Spleen (tissue), 7 donors: ENCODE data around the gene HSH2D.

Experiments used
- CTCF ChIP-seq, 11 experiments: fragments of 200-600 bp in 7 of 11; fragments of 450-650 bp in 4 of 11; sonication (generic) in 4 of 11; IDR thresholded peaks in 8 of 11; conservative IDR thresholded peaks in 3 of 11; 1 replicate in 7 of 11; 2 replicates in 4 of 11; pipeline versions ENCODE4 v1.4.0 to v1.8.0; 2016 to 2021; ENCODE audit warnings: antibody characterized with exemption in 11 of 11, inconsistent platforms in 4 of 11, mild to moderate bottlenecking in 1 of 11
- POLR2A ChIP-seq, 3 donors: fragments of 450-650 bp; IDR thresholded peaks; one replicate each; pipeline ENCODE4 v1.5.1; 2017; ENCODE audit warnings: antibody characterized with exemption in 3 of 3, mild to moderate bottlenecking in 1 of 3
- donor health status: DM: no; HTN: no; CAD: no; lungs with moderate emphysema.
- donor health status: DM: no; HTN: no; CAD: no.
- donor health status: DM: no; HTN: no; CAD: no.

- TF ChIP-seq CTCF (IDR thresholded peaks at IDR 0.05 in 8 of 11, conservative IDR thresholded peaks at IDR 0.05 in 3 of 11) (no peak), POLR2A (IDR thresholded peaks at IDR 0.05) (no peak)
Observed at GRCh38 chr19:16170134-16170533, 26.6 kb downstream of the HSH2D start.
